CD4-positive, CD25-positive, alpha-beta regulatory T cell (primary cell): ENCODE data around the gene SDE2. TPM values are rescaled to one million over a fixed set of nuclear protein-coding genes. Genes with fewer than 3 reads are reported as not detected.
"Not testable (repeated sequence)": the region's sequence is repeated elsewhere in the genome, so short reads cannot be mapped to it uniquely, and the experiment has no call there.

Experiments used
- ATAC-seq, 2 donors: fragments of 150-1000 bp; cut with Tn5 transposase; one replicate each; pipeline ENCODE4 v1.10.0; 2021; ENCODE audit warnings: low read depth in 2 of 2, moderate number of reproducible peaks in 2 of 2, moderate library complexity in 1 of 2
- DNase-seq, 3 donors: peaks; one replicate each; pipeline versions ENCODE4 v3.0.0 to v3.0.0-alpha.2; 2012 to 2022; ENCODE audit warnings: mixed read lengths in 1 of 3
- H3K27ac ChIP-seq: one replicate; pipeline ENCODE4 v1.7.0; 2013; ENCODE audit warnings: mild to moderate bottlenecking, low read length; ENCODE audit not compliant: insufficient read depth, poor library complexity, severe bottlenecking
- H3K27me3 ChIP-seq: one replicate; pipeline ENCODE4 v1.7.0; 2013; ENCODE audit warnings: low read length; ENCODE audit not compliant: control insufficient read depth, insufficient read depth
- H3K36me3 ChIP-seq: one replicate; pipeline ENCODE4 v1.7.0; 2013; ENCODE audit warnings: mild to moderate bottlenecking, low read length, moderate library complexity; ENCODE audit not compliant: control insufficient read depth, insufficient read depth
- H3K4me1 ChIP-seq: 2 replicates; pipeline ENCODE4 v1.7.0; 2013; ENCODE audit warnings: mild to moderate bottlenecking, low read length; ENCODE audit not compliant: insufficient read depth, control insufficient read depth, poor library complexity, severe bottlenecking
- H3K4me3 ChIP-seq: one replicate; pipeline ENCODE4 v1.7.0; 2013; ENCODE audit warnings: low read depth, mild to moderate bottlenecking, low read length, moderate library complexity
- H3K9me3 ChIP-seq, 2 experiments: 1 replicate in 1 of 2; 2 replicates in 1 of 2; pipeline ENCODE4 v1.7.0; 2013; ENCODE audit warnings: low read length in 2 of 2, mild to moderate bottlenecking in 1 of 2, moderate library complexity in 1 of 2; ENCODE audit not compliant: control insufficient read depth in 2 of 2
- H3K27ac Mint-ChIP-seq, 3 donors: one replicate each; pipeline ENCODE4 v1.8.0; 2020 to 2022; ENCODE audit warnings: mild to moderate bottlenecking in 3 of 3, mixed read lengths in 3 of 3, moderate library complexity in 2 of 3
- H3K27me3 Mint-ChIP-seq: one replicate; pipeline ENCODE4 v1.8.0; 2022; ENCODE audit warnings: mild to moderate bottlenecking, mixed read lengths
- H3K36me3 Mint-ChIP-seq: one replicate; pipeline ENCODE4 v1.8.0; 2020; ENCODE audit warnings: mixed read lengths
- H3K4me1 Mint-ChIP-seq, 4 donors: one replicate each; pipeline ENCODE4 v1.8.0; 2020 to 2022; ENCODE audit warnings: mixed read lengths in 4 of 4, mild to moderate bottlenecking in 1 of 4
- H3K4me3 Mint-ChIP-seq, 4 donors: one replicate each; pipeline ENCODE4 v1.8.0; 2020 to 2022; ENCODE audit warnings: mild to moderate bottlenecking in 4 of 4, mixed read lengths in 4 of 4, moderate library complexity in 3 of 4
- H3K9me3 Mint-ChIP-seq, 7 donors: one replicate each; pipeline ENCODE4 v1.8.0; 2020 to 2022; ENCODE audit warnings: mixed read lengths in 7 of 7, mild to moderate bottlenecking in 3 of 7, moderate library complexity in 2 of 7
- polyA plus RNA-seq, 4 donors: library from polyadenylated mRNA; unstranded; fragments of 300-500 nt; fragmentation: Illumina TruSeq; gene quantifications; one replicate each; pipeline ENCODE4 v1.2.3, GENCODE V29; 2021
- total RNA-seq: library from RNA; stranded (reverse); gene quantifications from one replicate; pipeline ENCODE4 v1.2.3, GENCODE V29; 2022

The SDE2 gene
- total and polyA plus RNA-seq, 5 donors from 2014 or later, result 5.9 to 38.1 (median 11.2) TPM

DNA sequence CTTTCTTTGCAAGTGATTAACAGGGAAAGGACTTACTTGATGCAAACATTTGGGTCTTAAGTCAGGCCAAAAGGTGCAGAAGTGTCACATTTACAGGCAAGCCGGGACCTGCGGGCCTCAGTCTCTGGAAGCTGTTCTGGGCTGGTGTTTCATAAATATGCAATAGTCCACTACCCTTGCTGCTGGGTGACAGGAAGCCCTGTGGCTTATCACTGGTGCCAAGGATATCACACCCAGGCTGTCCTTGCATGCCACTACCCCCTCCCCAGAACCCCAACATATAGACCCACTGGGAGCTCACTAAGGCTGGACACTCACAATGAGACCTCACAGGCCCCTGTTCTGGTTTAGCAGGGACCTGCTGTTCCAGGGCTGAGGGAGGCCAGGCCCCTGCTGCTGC is 54.8 kb downstream of the SDE2 start:
- peaks cover 0 to 2% (median 0%) of the 10 kb centered on the region in 7 donors for H3K9me3 Mint-ChIP-seq
- H3K36me3 Mint-ChIP-seq, result no peaks in the 10 kb centered on the region
- Histone ChIP-seq H3K9me3 (no peaks in the 10 kb centered on the region), H3K27ac (no peak overlapping the region), H3K27me3 (peaks cover 3% of the 10 kb centered on the region), H3K4me3 (no peak overlapping the region), H3K4me1 (peaks cover 9% of the 10 kb centered on the region), H3K36me3 (no peaks in the 10 kb centered on the region)
- H3K27ac Mint-ChIP-seq, result peak overlapping the region in 1 of 3 donors; percentile 88
- DNase-seq (no peak), ATAC-seq (no peak)
- peaks cover 22% of the 10 kb centered on the region for H3K27me3 Mint-ChIP-seq
- H3K4me3 Mint-ChIP-seq, result no peak overlapping the region
- H3K4me1 Mint-ChIP-seq, result peaks cover 0 to 12% (median 4%) of the 10 kb centered on the region in 4 donors

DNA sequence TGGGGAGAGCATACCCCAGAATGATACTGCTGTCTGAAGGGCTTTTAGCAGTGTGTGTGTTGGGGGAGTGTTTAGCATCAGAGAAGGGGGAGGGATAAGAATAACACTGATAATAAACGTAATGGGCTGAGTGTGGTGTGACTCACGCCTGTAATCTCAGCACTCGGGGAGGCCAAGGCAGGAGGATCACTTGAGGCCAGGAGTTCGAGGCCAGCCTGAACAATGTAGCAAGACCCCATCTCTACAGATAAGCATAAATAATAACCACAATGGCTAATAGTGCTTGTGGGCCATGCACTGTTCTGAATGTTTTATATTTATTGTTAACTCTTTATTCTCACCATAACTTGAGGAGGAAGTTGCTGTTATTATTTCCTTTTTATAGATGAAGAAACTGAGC is 55.6 kb downstream of the SDE2 start:
- no peaks in the 10 kb centered on the region for H3K36me3 Mint-ChIP-seq
- ATAC-seq, result no peak
- H3K4me1 Mint-ChIP-seq, result peaks cover 0 to 12% (median 4%) of the 10 kb centered on the region in 4 donors
- DNase-seq, result no peak
- H3K4me3 Mint-ChIP-seq, result peak overlapping the region in 1 of 4 donors; percentile 28
- peaks cover 0 to 2% (median 0%) of the 10 kb centered on the region in 7 donors for H3K9me3 Mint-ChIP-seq
- H3K36me3 ChIP-seq, result no peaks in the 10 kb centered on the region
- no peak overlapping the region for H3K4me3 ChIP-seq
- H3K4me1 ChIP-seq, result peaks cover 9% of the 10 kb centered on the region
- peaks cover 14% of the 10 kb centered on the region for H3K27me3 Mint-ChIP-seq
- no peaks in the 10 kb centered on the region for H3K9me3 ChIP-seq
- H3K27me3 ChIP-seq, result no peaks in the 10 kb centered on the region
- peak overlapping the region in 1 of 3 donors; percentile 68 for H3K27ac Mint-ChIP-seq
- H3K27ac ChIP-seq, result no peak overlapping the region

DNA sequence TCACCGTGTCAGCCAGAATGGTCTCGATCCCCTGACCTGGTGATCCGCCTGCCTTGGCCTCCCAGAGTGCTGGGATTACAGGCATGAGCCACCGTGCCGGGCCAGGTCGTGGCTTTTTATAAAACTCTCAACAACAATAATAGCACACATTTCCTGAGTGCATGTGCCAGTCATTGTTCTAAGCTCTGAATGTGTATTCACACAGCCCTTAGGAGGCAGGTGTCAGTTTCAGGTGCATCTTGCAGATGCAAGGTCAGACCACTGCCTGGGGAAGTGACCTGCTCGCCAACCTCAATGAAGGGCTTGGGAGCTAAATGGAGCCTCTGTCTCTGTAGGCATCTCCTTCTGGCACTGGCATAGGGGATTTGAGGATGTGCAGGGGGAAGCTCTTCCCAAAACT is 56.6 kb downstream of the SDE2 start:
- DNase-seq, result no peak
- H3K27ac Mint-ChIP-seq, result no peak overlapping the region
- peaks cover 9% of the 10 kb centered on the region for H3K4me1 ChIP-seq
- no peak overlapping the region for H3K27ac ChIP-seq
- no peak overlapping the region for H3K4me3 Mint-ChIP-seq
- no peak overlapping the region for H3K4me3 ChIP-seq
- H3K4me1 Mint-ChIP-seq, result peaks cover 0 to 12% (median 4%) of the 10 kb centered on the region in 4 donors
- H3K27me3 Mint-ChIP-seq, result peaks cover 10% of the 10 kb centered on the region
- H3K9me3 ChIP-seq, result no peaks in the 10 kb centered on the region
- H3K27me3 ChIP-seq, result no peaks in the 10 kb centered on the region
- H3K36me3 ChIP-seq, result no peaks in the 10 kb centered on the region
- no peaks in the 10 kb centered on the region for H3K36me3 Mint-ChIP-seq
- ATAC-seq, result no peak
- H3K9me3 Mint-ChIP-seq, result peaks cover 0 to 2% (median 0%) of the 10 kb centered on the region in 7 donors

DNA sequence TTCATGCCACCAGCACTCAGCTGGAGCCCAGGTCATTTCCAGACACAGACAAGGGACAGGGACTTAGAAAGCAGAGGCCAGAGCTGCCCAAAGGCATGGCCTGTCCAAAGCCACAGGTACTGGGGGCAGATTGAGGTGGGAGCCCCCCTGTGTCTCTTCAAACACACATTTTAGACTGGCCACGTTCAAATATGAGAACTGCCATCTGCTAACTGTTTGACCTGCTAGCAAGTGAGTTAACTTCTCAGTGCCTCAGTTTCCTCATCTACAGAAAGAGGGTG is 57.3 kb downstream of the SDE2 start:
- no peak for DNase-seq
- Mint-ChIP-seq H3K4me1 (peaks cover 0 to 12% (median 4%) of the 10 kb centered on the region in 4 donors), H3K27ac (no peak overlapping the region), H3K4me3 (no peak overlapping the region), H3K36me3 (no peaks in the 10 kb centered on the region), H3K27me3 (peaks cover 4% of the 10 kb centered on the region), H3K9me3 (peaks cover 0 to 2% (median 0%) of the 10 kb centered on the region in 7 donors)
- Histone ChIP-seq H3K27me3 (no peaks in the 10 kb centered on the region), H3K36me3 (no peaks in the 10 kb centered on the region), H3K27ac (no peak overlapping the region), H3K4me1 (peaks cover 9% of the 10 kb centered on the region), H3K4me3 (no peak overlapping the region), H3K9me3 (no peaks in the 10 kb centered on the region)
- no peak for ATAC-seq

DNA sequence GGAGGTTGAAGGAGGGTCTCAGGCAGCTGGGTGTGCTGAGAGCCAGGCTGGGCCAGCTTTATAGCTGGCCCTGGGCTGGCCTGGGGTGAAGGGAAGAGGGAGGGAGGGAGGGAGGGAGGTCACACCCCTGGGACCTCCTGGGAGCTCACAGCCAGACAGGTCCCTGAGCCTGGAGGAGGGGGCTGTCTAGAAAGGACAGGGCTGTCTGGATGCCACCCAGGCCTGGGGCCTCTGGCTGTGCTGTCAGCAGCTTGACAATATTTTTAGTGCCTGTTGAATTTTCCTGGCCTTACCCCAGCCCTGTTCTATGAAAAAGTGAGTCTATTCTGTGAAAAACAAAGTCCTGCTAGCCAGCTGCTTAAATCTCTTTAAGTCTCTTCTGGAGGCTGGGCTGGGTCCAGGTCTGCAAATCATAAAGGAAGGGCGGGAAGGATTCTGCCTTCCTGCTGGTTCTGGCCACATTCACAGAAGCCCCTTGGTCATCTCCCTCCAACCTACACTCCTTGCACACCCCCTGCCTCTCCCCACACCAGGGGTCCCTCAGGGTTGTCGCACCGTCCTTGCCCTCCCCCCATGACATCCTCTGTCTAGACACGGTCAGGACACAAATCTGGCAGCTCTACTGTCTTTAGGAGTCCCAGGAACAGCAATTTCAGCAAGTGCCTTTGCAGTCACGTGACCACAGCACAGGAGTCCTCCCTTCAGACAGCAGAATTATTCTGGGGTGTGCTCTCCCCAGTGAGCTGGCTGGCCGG is 57.8 kb downstream of the SDE2 start, which contains the start of gene LEFTY2:
Gene LEFTY2 (minus strand): TSS at position 34 of the 755 bp plus-strand sequence. CDS start 80 bp downstream, outside the sequence.
- H3K9me3 ChIP-seq, result no peaks in the 10 kb centered on the region
- Mint-ChIP-seq H3K9me3 (peaks cover 0 to 2% (median 0%) of the 10 kb centered on the region in 7 donors), H3K36me3 (no peaks in the 10 kb centered on the region), H3K4me3 (no peak within 1 kb of the TSS), H3K27me3 (peaks cover 4% of the 10 kb centered on the region), H3K4me1 (peaks cover 0 to 12% (median 4%) of the 10 kb centered on the region in 4 donors), H3K27ac (no peak within 1 kb of the TSS)
- no peak within 1 kb of the TSS for H3K4me3 ChIP-seq
- H3K36me3 ChIP-seq, result no peaks in the 10 kb centered on the region
- ATAC-seq, result no peak
- H3K27ac ChIP-seq, result no peak within 1 kb of the TSS
- H3K4me1 ChIP-seq, result peaks cover 9% of the 10 kb centered on the region
- no peaks in the 10 kb centered on the region for H3K27me3 ChIP-seq
- no peak for DNase-seq

DNA sequence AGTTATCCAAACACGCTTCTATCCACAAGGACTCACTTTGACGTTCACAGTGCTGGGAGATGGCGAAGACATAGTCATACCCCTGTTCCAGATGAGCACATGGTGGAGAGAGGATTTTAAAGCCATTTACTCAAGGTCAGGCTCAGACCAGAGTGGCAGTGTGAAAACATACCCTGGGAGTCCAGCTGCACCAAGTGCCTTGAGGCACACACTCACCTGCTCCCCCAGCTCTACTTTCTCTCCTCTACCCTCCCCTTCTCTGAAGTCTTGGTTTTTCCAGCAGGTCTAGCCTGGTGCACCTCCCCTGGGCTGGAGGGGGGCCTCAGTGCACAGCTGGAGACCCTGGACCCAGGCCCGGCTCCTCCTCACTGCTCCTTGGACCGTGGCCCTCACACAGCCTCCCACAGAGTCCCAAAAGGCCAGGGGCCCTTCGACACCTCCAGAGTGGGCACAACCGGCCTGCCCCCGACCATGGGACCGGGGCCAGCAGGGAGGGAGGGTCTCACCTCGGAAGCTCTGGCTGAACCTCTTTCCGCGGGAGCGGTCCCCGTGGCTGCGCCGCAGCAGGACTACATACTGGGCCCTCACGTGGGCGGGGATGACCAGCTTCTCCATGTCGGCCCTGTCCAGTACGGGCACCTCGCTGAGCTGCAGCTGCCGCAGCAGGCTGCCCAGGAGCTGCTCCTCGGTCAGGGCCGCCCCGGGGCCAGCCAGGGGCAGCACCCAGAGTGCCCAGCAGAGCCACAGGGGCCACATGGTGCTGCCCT is 58.6 kb downstream of the SDE2 start:
- Mint-ChIP-seq H3K36me3 (no peaks in the 10 kb centered on the region), H3K9me3 (peaks cover 0 to 2% (median 0%) of the 10 kb centered on the region in 7 donors), H3K27me3 (peaks cover 4% of the 10 kb centered on the region), H3K4me1 (peaks cover 0 to 12% (median 4%) of the 10 kb centered on the region in 4 donors), H3K4me3 (no peak overlapping the region), H3K27ac (no peak overlapping the region)
- ATAC-seq (no peak), DNase-seq (no peak)
- peaks cover 9% of the 10 kb centered on the region for H3K4me1 ChIP-seq
- no peak overlapping the region for H3K27ac ChIP-seq
- no peaks in the 10 kb centered on the region for H3K27me3 ChIP-seq
- H3K36me3 ChIP-seq, result no peaks in the 10 kb centered on the region
- H3K4me3 ChIP-seq, result no peak overlapping the region
- H3K9me3 ChIP-seq, result no peaks in the 10 kb centered on the region

DNA sequence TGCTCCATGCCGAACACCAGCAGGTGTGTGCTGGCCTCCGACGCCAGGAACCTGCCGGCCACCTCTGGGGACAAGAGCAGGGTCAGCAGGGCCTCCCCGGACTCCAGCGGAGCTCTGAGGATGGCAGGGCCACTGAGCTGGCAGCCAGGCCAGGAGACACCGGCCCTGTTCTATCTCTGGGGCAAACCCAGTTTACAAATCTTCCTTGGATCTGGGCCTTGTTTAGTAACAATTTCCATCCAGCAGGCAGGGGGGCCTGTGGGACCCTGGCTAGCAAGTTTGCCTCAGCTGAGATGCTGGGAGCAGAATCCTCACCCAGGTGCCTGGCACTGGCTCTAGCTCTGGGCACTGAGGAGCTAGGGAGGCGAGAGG is 59.2 kb downstream of the SDE2 start:
- not testable (repeated sequence) for H3K9me3 Mint-ChIP-seq, H3K36me3 Mint-ChIP-seq, H3K4me3 ChIP-seq, H3K27ac ChIP-seq, H3K4me1 ChIP-seq, H3K27me3 Mint-ChIP-seq, H3K36me3 ChIP-seq, DNase-seq, H3K9me3 ChIP-seq, ATAC-seq, H3K27ac Mint-ChIP-seq, H3K4me3 Mint-ChIP-seq, H3K27me3 ChIP-seq, H3K4me1 Mint-ChIP-seq
